ENCODE measurements around the gene OVCH1.

OVCH1 gene, protein sequence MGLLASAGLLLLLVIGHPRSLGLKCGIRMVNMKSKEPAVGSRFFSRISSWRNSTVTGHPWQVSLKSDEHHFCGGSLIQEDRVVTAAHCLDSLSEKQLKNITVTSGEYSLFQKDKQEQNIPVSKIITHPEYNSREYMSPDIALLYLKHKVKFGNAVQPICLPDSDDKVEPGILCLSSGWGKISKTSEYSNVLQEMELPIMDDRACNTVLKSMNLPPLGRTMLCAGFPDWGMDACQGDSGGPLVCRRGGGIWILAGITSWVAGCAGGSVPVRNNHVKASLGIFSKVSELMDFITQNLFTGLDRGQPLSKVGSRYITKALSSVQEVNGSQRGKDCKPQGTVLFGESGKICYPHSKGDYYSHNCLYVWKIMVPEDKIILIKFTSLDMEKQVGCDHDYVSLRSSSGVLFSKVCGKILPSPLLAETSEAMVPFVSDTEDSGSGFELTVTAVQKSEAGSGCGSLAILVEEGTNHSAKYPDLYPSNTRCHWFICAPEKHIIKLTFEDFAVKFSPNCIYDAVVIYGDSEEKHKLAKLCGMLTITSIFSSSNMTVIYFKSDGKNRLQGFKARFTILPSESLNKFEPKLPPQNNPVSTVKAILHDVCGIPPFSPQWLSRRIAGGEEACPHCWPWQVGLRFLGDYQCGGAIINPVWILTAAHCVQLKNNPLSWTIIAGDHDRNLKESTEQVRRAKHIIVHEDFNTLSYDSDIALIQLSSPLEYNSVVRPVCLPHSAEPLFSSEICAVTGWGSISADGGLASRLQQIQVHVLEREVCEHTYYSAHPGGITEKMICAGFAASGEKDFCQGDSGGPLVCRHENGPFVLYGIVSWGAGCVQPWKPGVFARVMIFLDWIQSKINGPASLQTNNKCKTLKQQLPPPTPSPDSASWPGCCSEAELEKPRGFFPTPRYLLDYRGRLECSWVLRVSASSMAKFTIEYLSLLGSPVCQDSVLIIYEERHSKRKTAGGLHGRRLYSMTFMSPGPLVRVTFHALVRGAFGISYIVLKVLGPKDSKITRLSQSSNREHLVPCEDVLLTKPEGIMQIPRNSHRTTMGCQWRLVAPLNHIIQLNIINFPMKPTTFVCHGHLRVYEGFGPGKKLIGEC

DNA sequence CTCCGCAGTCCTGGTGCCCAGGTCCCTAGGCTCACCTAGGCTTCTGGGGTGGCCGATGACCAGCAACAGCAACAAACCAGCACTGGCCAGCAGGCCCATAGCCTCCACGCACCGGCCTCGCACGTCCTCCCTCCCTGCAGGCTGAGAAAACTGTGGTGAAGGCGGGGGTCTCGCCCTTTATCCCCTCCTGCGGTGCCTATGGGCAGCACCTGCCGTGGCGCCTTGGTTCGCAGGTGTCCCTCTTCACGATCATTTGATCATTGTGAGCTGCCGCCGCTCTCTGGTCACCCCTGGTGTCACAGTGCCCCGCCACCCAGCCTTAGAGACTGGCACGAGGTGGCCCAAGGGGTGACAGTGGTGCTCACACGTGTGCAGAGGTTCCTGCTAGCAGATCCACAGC lies at the start of gene OVCH1:
OVCH1 (minus strand) TSS at position 99 of the 400 bp plus-strand sequence; CDS start at position 99, 0 bp downstream.
- no peak for DNase-seq

GRCh38 chr12:29547151-29547632 lies 49.7 kb upstream of the OVCH1 start:
- DNase-seq: no peak

DNA sequence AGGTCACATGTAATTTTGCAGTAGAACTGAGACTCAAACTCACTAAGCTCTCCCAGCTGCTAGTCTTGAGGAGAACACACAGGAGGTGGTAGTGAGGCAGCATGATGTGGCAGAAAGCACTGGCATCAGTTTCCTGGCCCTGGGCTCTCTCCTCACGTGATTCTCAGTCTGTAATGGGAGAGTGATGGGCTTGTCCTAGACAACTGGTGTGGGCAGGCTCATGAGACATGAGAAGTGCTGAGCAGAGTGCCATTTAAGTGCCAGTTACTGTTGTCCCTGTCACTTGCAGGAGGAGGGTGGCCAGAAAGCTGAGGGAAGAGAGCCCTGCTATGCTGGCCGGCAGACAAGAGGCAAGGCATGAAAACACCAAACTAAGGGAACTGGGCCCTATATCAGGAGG lies 48.5 kb upstream of the OVCH1 start:
- no peak for DNase-seq

- no peak for DNase-seq
Observed at GRCh38 chr12:29545102-29545467, 47.6 kb upstream of the OVCH1 start.

DNA sequence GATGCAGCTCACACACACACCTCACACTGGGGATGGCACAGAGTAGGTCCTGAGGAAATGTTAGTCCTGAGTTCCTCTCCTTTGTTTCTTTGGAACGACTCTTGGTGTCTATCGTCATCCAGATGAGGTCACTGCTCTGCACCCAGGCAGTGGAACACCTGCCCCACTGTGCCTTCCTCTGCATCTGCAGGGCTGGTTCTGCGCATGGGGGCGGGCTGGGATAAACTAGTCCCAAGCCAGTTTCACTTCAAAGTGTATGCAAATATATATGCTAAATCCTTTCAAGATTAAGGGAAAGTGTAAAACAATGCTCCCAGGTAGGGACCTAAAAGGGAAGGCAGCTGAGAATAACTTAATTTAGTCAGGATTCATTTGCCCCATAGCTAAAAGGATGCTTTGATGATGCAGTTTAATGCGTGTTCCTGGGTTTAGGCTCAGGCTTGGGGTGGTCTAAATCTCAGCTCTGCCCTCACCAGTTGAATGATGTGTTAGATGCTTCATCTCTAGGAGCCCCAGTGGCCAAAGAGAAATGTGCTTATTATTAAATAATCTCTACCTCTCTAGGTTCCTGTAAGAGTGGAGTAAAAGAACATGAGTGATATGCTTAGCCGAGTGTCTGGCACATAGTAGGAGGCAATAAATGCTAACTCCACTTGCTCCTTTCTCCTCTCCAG lies 47.1 kb upstream of the OVCH1 start:
- DNase-seq: no peak

DNA sequence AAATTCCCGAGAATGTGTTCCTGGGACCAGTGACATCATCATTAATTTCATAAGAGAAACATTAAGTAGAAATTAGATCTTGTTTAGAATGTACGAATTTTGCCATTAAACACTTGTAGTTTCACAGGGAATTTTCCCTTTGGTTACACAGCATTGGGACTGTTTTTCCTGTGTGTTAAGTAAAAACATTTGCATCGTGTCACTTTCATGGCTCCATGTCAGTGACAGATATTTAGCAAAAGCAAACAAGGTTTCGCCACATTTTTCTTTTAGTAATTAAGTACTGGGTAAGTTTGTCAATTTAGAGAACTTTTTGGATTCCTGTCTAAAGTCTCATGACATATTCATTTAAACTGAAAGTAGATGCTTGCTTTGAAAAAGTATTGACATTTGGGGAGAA lies 45.5 kb upstream of the OVCH1 start:
- no peak for DNase-seq

GRCh38 chr12:29537298-29537697 lies 39.8 kb upstream of the OVCH1 start:
- no peak for DNase-seq

- no peak for DNase-seq
Observed at GRCh38 chr12:29534935-29535334, 37.4 kb upstream of the OVCH1 start.

DNA sequence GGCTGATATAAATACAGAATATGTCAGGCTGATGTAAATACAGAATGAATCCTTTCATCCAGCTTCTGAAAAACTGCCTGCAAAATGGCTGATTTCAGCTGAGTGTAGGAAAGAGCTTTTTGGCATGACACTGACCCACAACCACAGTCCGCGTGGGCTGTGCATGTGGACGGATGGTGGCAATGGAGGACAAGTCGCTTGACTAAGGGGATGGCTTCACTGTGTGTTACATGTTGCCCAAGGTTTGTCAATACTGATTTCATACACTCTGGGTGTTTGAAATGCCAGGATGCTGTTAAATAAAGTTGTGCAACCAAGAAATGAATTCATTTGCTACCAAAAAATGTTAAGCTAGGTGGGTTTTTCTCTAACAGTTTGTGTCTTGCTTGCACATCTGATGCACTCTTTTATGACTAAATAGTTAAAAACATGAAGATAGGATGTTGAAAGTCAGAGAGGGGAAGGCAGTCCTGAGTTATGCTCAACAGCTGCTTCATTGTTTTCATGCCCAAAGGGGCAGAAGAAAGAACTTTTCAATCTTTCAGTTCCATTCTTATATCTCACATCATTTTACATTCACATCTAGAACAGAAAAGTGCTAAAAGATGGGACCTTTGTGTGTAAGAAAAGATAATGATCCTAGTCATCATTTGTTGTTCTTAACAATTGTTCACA lies 36.5 kb upstream of the OVCH1 start:
- no peak for DNase-seq

DNA sequence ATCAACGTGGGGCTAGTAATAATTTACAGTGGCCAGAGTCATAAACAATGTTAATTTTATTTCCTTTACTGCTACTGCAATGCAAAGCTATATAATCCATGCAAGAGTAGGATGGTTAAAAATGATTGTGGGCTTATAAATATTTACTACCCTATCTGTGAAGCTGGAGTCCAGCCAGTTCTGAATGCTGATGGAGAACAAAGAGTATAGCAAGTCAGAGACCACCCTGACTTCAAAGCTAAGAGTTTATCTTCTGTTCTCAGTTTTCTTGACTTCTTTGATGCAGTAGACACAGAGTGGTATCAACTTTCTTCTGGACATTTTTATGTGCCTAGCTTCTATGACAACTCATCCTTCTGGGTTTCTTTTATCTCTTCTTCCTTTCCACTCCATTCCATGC lies 34.0 kb upstream of the OVCH1 start:
- DNase-seq: no peak

DNA sequence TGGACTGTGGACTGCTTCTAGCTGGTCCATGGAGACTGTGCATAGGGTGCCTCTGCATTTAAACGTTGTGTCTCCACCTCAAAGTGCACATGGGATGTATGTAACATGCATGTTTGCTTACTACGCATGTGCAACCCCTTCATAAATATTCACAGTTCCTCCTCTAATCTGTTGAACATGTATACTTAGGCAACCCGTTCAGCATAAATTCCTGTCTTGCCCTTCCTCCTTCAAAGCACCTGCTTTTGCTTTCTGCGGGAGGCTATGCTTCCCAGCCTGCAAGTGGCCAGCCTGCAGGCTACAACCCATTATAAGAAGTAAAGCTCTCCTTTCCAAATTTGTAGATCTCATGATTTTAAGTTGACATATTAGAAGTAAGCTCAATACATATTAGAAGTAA lies 33.0 kb upstream of the OVCH1 start:
- no peak for DNase-seq

DNA sequence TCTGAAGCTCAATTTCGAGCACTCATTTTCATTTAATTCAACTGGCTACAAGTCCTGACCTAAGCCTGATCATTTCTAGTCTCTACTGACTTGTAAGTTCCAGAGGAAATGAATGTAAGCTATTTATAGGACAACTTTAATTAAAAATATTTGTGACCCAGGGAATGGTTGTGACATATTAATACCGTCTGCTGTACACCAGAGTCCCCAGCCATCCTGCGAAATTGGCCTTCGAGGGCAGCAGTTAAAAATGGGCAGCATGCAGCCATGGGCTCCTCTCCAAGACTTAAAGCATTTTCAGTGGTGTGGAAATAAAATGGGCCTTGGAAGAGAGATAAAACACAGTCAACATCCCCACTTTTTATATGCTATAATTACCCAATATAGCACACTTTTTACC lies 30.7 kb upstream of the OVCH1 start:
- no peak for DNase-seq

GRCh38 chr12:29521951-29522350 lies 24.5 kb upstream of the OVCH1 start:
- no peak for DNase-seq

DNA sequence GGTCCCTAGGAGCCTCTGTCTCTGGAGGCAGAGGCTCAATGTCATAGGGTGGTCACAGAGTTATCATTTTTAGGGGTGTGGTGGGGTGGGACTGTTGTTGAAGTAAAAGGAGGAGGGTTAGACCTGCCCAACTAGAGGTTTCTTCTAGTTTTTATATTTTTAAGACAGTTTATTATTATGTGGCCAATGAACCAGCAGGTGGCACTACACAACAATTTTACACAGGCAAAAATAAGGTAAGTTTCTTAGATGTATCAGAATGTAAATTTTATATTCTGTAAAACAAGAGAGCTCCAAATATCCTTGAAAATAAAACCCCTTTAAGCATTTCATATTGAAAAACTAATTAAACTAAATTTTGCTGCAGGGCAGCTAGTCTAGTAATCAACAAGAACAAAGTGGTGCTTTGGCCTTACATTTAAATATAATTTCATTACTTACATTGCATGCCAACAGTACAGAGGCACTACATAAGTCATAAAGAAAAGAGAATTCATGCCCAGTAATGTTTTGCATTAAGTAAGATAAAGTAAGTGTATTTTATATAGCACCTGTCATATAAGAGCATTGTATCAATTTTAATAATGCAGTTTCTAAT lies 22.2 kb upstream of the OVCH1 start:
- DNase-seq: peak in 3 of 51 donors; percentile 5 to 16 (median 7)

- no peak for DNase-seq
Observed at GRCh38 chr12:29518407-29518806, 20.9 kb upstream of the OVCH1 start.

DNA sequence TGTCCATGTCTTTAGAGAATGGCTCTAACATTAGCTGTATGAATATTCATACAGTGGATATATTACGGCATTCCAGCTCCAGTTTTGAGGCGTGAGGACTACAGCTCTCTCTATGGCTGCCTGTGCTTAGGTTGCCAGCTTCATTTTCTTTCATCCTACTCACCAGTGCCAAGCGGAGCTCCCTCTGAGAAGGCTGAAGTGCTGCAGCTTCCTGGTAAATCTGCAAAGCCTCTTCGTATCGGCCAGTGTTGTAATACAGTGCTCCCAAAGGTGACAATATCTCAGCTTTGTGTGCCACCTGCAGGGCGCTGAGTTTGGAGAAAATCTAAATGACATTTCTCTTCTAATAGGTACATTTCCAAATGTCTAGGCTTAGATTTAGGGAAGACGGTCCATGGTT lies 19.8 kb upstream of the OVCH1 start:
- peak in 10 of 51 donors; percentile 1 to 30 (median 12) for DNase-seq

GRCh38 chr12:29516431-29516875 lies 19.0 kb upstream of the OVCH1 start:
- no peak for DNase-seq

DNA sequence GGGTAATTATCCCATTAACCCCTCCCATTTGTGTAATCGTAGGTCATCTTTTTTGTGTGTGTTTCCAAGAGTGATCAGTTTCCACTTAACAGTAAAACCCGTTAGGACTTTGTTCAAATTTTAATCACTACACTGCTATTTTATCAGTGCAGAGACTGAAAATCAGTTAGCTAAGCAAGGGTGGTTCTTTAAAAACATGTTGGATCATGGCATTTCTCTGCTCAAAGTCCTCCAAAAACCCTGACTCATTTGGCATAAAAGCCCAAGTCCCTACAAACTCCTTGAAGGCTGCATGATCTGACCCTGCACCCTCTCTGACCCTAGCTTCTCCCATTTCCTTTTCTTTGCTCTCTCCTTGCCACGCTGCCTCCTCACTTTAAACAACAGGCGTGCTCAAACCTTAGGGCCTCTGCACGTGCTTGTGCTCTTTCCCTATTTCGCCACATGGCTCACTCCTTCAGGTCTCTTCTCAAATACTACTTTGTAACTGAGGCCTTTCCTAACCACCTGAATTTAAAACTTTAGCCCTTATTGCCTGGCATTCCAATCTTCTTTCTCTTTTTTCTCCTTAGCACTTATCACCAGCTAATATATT lies 13.2 kb upstream of the OVCH1 start:
- DNase-seq: no peak

- no peak for DNase-seq
Observed at GRCh38 chr12:29509503-29509902, 12.0 kb upstream of the OVCH1 start.

- no peak for DNase-seq
Observed at GRCh38 chr12:29508949-29509348, 11.5 kb upstream of the OVCH1 start.
